Measurements from ENCODE around the gene MARCHF3.
"Not testable (repeated sequence)": the region's sequence is repeated elsewhere in the genome, so short reads cannot be mapped to it uniquely, and the experiment has no call there.

The MARCHF3 gene

GRCh38 chr5:127011961-127012644, 18.3 kb downstream of the MARCHF3 start:
- DNase-seq = peak; percentile 35

GRCh38 chr5:127011153-127011552, 19.2 kb downstream of the MARCHF3 start:
- DNase-seq = no peak

- DNase-seq = no peak
These were observed 20.0 kb downstream of the MARCHF3 start for GRCh38 chr5:127010362-127010761.

- no peak for DNase-seq
These were observed 20.6 kb downstream of the MARCHF3 start for GRCh38 chr5:127009784-127010183.

- DNase-seq = no peak
These were observed 21.9 kb downstream of the MARCHF3 start for GRCh38 chr5:127008300-127008975.

- DNase-seq = no peak
These were observed 22.8 kb downstream of the MARCHF3 start for GRCh38 chr5:127007522-127007921.

GRCh38 chr5:127006744-127007143, 23.6 kb downstream of the MARCHF3 start:
- DNase-seq = peak; percentile 43

- DNase-seq = not testable (repeated sequence)
These were observed 25.1 kb downstream of the MARCHF3 start for GRCh38 chr5:127005282-127005681.

GRCh38 chr5:127004721-127005120, 25.6 kb downstream of the MARCHF3 start:
- no peak for DNase-seq

- DNase-seq = no peak
These were observed 26.4 kb downstream of the MARCHF3 start for GRCh38 chr5:127003798-127004495.

GRCh38 chr5:127002390-127002789, 28.0 kb downstream of the MARCHF3 start:
- no peak for DNase-seq

- DNase-seq = no peak
These were observed 28.6 kb downstream of the MARCHF3 start for GRCh38 chr5:127001621-127002296.

GRCh38 chr5:126998895-126999570, 31.3 kb downstream of the MARCHF3 start:
- no peak for DNase-seq

- DNase-seq = peak; percentile 62
These were observed 32.1 kb downstream of the MARCHF3 start for GRCh38 chr5:126998201-126998631.

- no peak for DNase-seq
These were observed 34.7 kb downstream of the MARCHF3 start for GRCh38 chr5:126995689-126996088.

- no peak for DNase-seq
These were observed 35.3 kb downstream of the MARCHF3 start for GRCh38 chr5:126995039-126995438.

- no peak for DNase-seq
These were observed 35.9 kb downstream of the MARCHF3 start for GRCh38 chr5:126994485-126994884.

GRCh38 chr5:126988021-126988569, 42.3 kb downstream of the MARCHF3 start:
- no peak for DNase-seq

- no peak for DNase-seq
These were observed 43.0 kb downstream of the MARCHF3 start for GRCh38 chr5:126987271-126987899.

- DNase-seq = no peak
These were observed 45.7 kb downstream of the MARCHF3 start for GRCh38 chr5:126984632-126985031.

GRCh38 chr5:126983874-126984266, 46.5 kb downstream of the MARCHF3 start:
- no peak for DNase-seq

All from hematopoietic multipotent progenitor cell treated with erythropoietin and hydrocortisone succinate and interleukin-3 and kit ligand, for 6 days (in vitro differentiated cells).